Measurements from ENCODE around the gene SLC41A2. TPM values are rescaled to one million over a fixed set of nuclear protein-coding genes. Genes with fewer than 3 reads are reported as not detected.

The SLC41A2 gene
- polyA plus RNA-seq, 1 donor (not counting 4 experiments of a cell fraction or from before 2014, with no cell fraction given), result 1.2 TPM

DNA sequence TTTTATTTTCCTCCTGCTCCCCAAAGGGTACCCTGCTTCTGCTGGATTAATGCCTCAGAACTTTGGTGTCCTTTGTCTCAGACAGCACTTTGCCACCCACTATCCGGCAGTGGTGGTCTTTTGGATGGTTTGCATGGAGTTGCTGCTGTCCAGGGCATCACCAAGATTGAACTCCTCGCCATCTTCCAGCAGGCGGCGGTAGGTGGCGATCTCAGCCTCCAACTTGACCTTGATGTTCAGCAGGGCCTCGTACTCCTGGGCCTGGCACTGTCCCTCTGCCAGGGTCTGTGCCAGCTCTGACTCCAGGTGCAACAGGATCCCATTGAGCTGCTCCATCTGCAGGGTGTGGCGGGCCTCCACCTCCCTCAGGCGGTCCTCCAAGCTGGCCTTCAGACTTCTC is 18.6 kb upstream of the SLC41A2 start:
- Histone ChIP-seq H3K4me2 (ENCODE audit: control insufficient read depth, extremely low read depth, insufficient read depth, low read depth, low read length) (no peak overlapping the region), H3K27ac (ENCODE audit: control insufficient read depth, insufficient read depth, low read length) (no peak overlapping the region), H3K9ac (ENCODE audit: control insufficient read depth, extremely low read depth, insufficient read depth, low read length) (no peak overlapping the region), H2AFZ (ENCODE audit: control insufficient read depth, low read length) (no peak overlapping the region), H3K79me2 (ENCODE audit: control insufficient read depth, insufficient read depth, low read length) (no peaks in the 10 kb centered on the region), H3K4me3 (ENCODE audit: control insufficient read depth in 2 of 3, extremely low read depth in 1 of 3, insufficient read depth in 2 of 3, low read depth in 1 of 3, low read length in 3 of 3) (no peak overlapping the region), H3K9me1 (ENCODE audit: control insufficient read depth, extremely low read depth, insufficient read depth, low read length) (no peaks in the 10 kb centered on the region), H3K9me3 (ENCODE audit: control insufficient read depth, low read depth, low read length) (no peaks in the 10 kb centered on the region), H3K36me3 (ENCODE audit: control insufficient read depth in 2 of 2, extremely low read depth in 1 of 2, insufficient read depth in 2 of 2, low read length in 2 of 2) (no peaks in the 10 kb centered on the region), H3K27me3 (ENCODE audit: control insufficient read depth, extremely low read depth, insufficient read depth, low read length) (no peaks in the 10 kb centered on the region), H4K20me1 (ENCODE audit: control insufficient read depth, extremely low read depth, insufficient read depth, low read length) (no peaks in the 10 kb centered on the region), H3K4me1 (ENCODE audit: control insufficient read depth, extremely low read depth, insufficient read depth, low read length) (peaks cover 27% of the 10 kb centered on the region)
- no peak for DNase-seq (ENCODE audit: low read depth, low spot score)
- TF ChIP-seq EZH2 (IDR thresholded peaks at IDR 0.05; ENCODE audit: low read length), result no peak
- TF ChIP-seq, protein P1, sequence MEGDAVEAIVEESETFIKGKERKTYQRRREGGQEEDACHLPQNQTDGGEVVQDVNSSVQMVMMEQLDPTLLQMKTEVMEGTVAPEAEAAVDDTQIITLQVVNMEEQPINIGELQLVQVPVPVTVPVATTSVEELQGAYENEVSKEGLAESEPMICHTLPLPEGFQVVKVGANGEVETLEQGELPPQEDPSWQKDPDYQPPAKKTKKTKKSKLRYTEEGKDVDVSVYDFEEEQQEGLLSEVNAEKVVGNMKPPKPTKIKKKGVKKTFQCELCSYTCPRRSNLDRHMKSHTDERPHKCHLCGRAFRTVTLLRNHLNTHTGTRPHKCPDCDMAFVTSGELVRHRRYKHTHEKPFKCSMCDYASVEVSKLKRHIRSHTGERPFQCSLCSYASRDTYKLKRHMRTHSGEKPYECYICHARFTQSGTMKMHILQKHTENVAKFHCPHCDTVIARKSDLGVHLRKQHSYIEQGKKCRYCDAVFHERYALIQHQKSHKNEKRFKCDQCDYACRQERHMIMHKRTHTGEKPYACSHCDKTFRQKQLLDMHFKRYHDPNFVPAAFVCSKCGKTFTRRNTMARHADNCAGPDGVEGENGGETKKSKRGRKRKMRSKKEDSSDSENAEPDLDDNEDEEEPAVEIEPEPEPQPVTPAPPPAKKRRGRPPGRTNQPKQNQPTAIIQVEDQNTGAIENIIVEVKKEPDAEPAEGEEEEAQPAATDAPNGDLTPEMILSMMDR (optimal IDR thresholded peaks at IDR 0.05 in 1 of 3, IDR thresholded peaks at IDR 0.05 in 1 of 3, conservative IDR thresholded peaks at IDR 0.05 in 1 of 3; ENCODE audit: extremely low read depth in 1 of 3, insufficient read depth in 2 of 3, low read length in 3 of 3), result no peak
- FAIRE-seq, result no peak
- dilution Hi-C loops (cut with MboI; ENCODE audit: extremely low pct_ligation_motif_present, low sequenced_read_pairs), result no loop called here

DNA sequence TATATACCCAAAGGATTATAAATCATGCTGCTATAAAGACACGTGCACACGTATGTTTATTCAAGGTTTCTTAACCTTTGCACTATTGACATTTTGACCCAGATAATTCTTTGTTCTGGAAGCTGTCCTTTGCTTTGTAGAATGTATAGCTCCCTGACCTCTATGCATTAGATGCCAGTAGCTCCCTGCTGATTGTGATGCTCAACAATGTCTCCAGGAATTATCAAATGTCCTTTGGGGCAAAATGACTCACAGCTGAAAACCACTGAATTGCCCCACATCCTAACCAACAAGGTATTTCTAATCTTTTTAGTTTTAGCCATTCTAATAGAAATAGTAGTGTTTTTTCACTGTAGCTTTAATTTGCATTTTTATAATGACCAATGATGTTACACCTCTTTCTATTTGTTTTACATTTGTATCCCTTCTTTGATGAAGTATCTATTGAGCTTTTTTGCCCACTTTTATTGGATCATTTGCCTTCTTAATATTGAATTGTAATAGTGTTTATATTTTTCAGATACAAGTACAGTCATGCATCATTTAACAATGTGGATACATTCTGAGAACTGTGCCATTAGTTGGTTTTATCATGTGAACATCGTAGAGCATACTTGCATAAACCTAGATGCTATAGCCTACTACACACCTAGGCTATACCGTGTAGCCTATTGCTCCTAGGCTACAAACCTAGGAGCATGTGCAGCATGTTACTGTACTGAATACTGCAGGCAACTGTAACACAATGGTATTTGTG is 17.7 kb upstream of the SLC41A2 start:
- TF ChIP-seq, protein P1 (optimal IDR thresholded peaks at IDR 0.05 in 1 of 3, IDR thresholded peaks at IDR 0.05 in 1 of 3, conservative IDR thresholded peaks at IDR 0.05 in 1 of 3; ENCODE audit: extremely low read depth in 1 of 3, insufficient read depth in 2 of 3, low read length in 3 of 3), result no peak
- no peak for TF ChIP-seq EZH2 (IDR thresholded peaks at IDR 0.05; ENCODE audit: low read length)
- Histone ChIP-seq H3K36me3 (ENCODE audit: control insufficient read depth in 2 of 2, extremely low read depth in 1 of 2, insufficient read depth in 2 of 2, low read length in 2 of 2) (no peaks in the 10 kb centered on the region), H3K4me1 (ENCODE audit: control insufficient read depth, extremely low read depth, insufficient read depth, low read length) (peaks cover 32% of the 10 kb centered on the region), H3K9me3 (ENCODE audit: control insufficient read depth, low read depth, low read length) (no peaks in the 10 kb centered on the region), H3K79me2 (ENCODE audit: control insufficient read depth, insufficient read depth, low read length) (no peaks in the 10 kb centered on the region), H3K4me3 (ENCODE audit: control insufficient read depth in 2 of 3, extremely low read depth in 1 of 3, insufficient read depth in 2 of 3, low read depth in 1 of 3, low read length in 3 of 3) (no peak overlapping the region), H4K20me1 (ENCODE audit: control insufficient read depth, extremely low read depth, insufficient read depth, low read length) (no peaks in the 10 kb centered on the region), H3K27me3 (ENCODE audit: control insufficient read depth, extremely low read depth, insufficient read depth, low read length) (no peaks in the 10 kb centered on the region), H3K4me2 (ENCODE audit: control insufficient read depth, extremely low read depth, insufficient read depth, low read depth, low read length) (peak overlapping the region; percentile 41), H3K27ac (ENCODE audit: control insufficient read depth, insufficient read depth, low read length) (no peak overlapping the region), H2AFZ (ENCODE audit: control insufficient read depth, low read length) (no peak overlapping the region), H3K9me1 (ENCODE audit: control insufficient read depth, extremely low read depth, insufficient read depth, low read length) (no peaks in the 10 kb centered on the region), H3K9ac (ENCODE audit: control insufficient read depth, extremely low read depth, insufficient read depth, low read length) (no peak overlapping the region)
- dilution Hi-C loops (cut with MboI; ENCODE audit: extremely low pct_ligation_motif_present, low sequenced_read_pairs), result no loop called here
- DNase-seq (ENCODE audit: low read depth, low spot score), result peak; percentile 36
- FAIRE-seq, result peak; percentile 71

All from keratinocyte (primary cell).